Neural progenitor cell (in vitro differentiated cells): Measurements from ENCODE around the gene MACROD2. TPM values are rescaled to one million over a fixed set of nuclear protein-coding genes. Genes with fewer than 3 reads are reported as not detected.

Experiments
- DNase-seq: peaks from one replicate; pipeline ENCODE4 v3.0.0-alpha.2; 2016; ENCODE audit warnings: low spot score
- H2AFZ ChIP-seq: fragments of 200-600 bp; sonication (generic); replicated peaks from 2 replicates; pipeline ENCODE4 v1.6.1; 2016; ENCODE audit warnings: antibody characterized with exemption
- H3F3A ChIP-seq: fragments of 200-600 bp; sonication (generic); 2 replicates; pipeline ENCODE4 v1.6.1; 2016; ENCODE audit warnings: antibody characterized with exemption, low read depth
- H3K27ac ChIP-seq: fragments of 200-600 bp; sonication (generic); 2 replicates; pipeline ENCODE4 v1.5.1; 2016; ENCODE audit warnings: mild to moderate bottlenecking
- H3K27me3 ChIP-seq: fragments of 200-600 bp; sonication (generic); 2 replicates; pipeline ENCODE4 v1.6.1; 2016; ENCODE audit warnings: mild to moderate bottlenecking, moderate library complexity
- H3K36me3 ChIP-seq: fragments of 200-600 bp; sonication (generic); 2 replicates; pipeline ENCODE4 v1.5.1; 2016
- H3K4me1 ChIP-seq: fragments of 200-600 bp; sonication (generic); 2 replicates; pipeline ENCODE4 v1.6.1; 2016; ENCODE audit warnings: mixed run types
- H3K4me2 ChIP-seq: fragments of 200-600 bp; sonication (generic); 2 replicates; pipeline ENCODE4 v1.6.1; 2016
- H3K4me3 ChIP-seq: fragments of 200-600 bp; sonication (generic); 2 replicates; pipeline ENCODE4 v1.5.1; 2016
- H3K79me2 ChIP-seq: fragments of 200-600 bp; sonication (generic); 2 replicates; pipeline ENCODE4 v1.6.1; 2016; ENCODE audit warnings: low read depth
- H3K9ac ChIP-seq: fragments of 200-600 bp; sonication (generic); 2 replicates; pipeline ENCODE4 v1.6.1; 2016
- H3K9me3 ChIP-seq: fragments of 200-600 bp; sonication (generic); 2 replicates; pipeline ENCODE4 v1.5.1; 2016; ENCODE audit warnings: low read depth
- H4K20me1 ChIP-seq: fragments of 200-600 bp; sonication (generic); 2 replicates; pipeline ENCODE4 v1.6.1; 2016; ENCODE audit warnings: low read depth
- H3K27ac Mint-ChIP-seq: 3 replicates; pipeline ENCODE4 v1.8.0; 2021; ENCODE audit warnings: mixed read lengths
- H3K27me3 Mint-ChIP-seq: 2 replicates; pipeline ENCODE4 v1.8.0; 2022; ENCODE audit warnings: low read depth, mild to moderate bottlenecking, inconsistent platforms, moderate library complexity, mixed read lengths; ENCODE audit not compliant: insufficient read depth
- H3K36me3 Mint-ChIP-seq: 3 replicates; pipeline ENCODE4 v1.8.0; 2021; ENCODE audit warnings: mixed read lengths
- H3K4me1 Mint-ChIP-seq: 3 replicates; pipeline ENCODE4 v1.8.0; 2021; ENCODE audit warnings: mixed read lengths
- H3K4me3 Mint-ChIP-seq: 3 replicates; pipeline ENCODE4 v1.8.0; 2021; ENCODE audit warnings: mild to moderate bottlenecking, moderate library complexity, mixed read lengths
- H3K9me3 Mint-ChIP-seq: 3 replicates; pipeline ENCODE4 v1.8.0; 2020; ENCODE audit warnings: mixed read lengths
- EZH2 ChIP-seq: fragments of 200-600 bp; sonication (generic); IDR thresholded peaks from 2 replicates; pipeline ENCODE4 v1.6.1; 2017; ENCODE audit warnings: antibody characterized with exemption, mild to moderate bottlenecking, moderate library complexity
- EZH2phosphoT487 ChIP-seq: fragments of 200-600 bp; sonication (generic); IDR thresholded peaks from 2 replicates; pipeline ENCODE4 v1.6.1; 2017; ENCODE audit warnings: antibody characterized with exemption
- total RNA-seq: library from RNA; depleted of rRNA; stranded (reverse); fragments of >200 nt; gene quantifications from 2 replicates; pipeline ENCODE4 v1.2.3, GENCODE V29; 2015; ENCODE audit warnings: low replicate concordance
- TF ChIP-seq, protein P1 (sequence below): fragments of 200-600 bp; sonication (generic); IDR thresholded peaks from 2 replicates; pipeline ENCODE4 v1.5.1; 2017; ENCODE audit warnings: antibody characterized with exemption, mild to moderate bottlenecking

Gene MACROD2
- total RNA-seq, 1 donor from 2014 or later, result 11.9 TPM

GRCh38 chr20:14319704-14320103 is 324.4 kb downstream of the MACROD2 start:
- peaks cover 3% of the 10 kb centered on the region for H3K4me1 ChIP-seq
- Mint-ChIP-seq H3K9me3 (peaks cover 3% of the 10 kb centered on the region), H3K36me3 (peaks cover 9% of the 10 kb centered on the region)

DNA sequence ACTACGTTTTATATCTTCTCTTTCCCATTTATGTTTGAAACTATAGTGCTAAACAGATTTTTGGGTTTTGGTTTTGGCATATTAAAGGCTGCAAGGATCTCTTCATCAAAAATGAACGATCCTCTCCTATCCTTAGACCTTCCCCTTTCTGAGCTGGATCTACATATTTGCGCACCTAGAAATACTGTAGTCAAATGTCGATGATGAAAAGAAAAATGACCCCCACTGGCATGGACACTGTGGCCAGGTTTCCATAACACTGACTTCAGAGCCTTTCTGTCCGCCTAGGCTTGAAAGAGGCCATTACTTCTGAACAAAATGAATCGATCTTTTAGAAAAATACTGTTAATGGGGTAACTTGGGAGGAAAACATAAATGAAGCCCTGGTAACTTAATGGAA is 336.3 kb downstream of the MACROD2 start:
- H3K4me1 ChIP-seq, result peaks cover 55% of the 10 kb centered on the region
- H3K27me3 Mint-ChIP-seq, result no peaks in the 10 kb centered on the region
- peaks cover under 1% of the 10 kb centered on the region for H3F3A ChIP-seq
- TF ChIP-seq EZH2 (no peak), EZH2phosphoT487 (no peak)
- TF ChIP-seq, protein P1, sequence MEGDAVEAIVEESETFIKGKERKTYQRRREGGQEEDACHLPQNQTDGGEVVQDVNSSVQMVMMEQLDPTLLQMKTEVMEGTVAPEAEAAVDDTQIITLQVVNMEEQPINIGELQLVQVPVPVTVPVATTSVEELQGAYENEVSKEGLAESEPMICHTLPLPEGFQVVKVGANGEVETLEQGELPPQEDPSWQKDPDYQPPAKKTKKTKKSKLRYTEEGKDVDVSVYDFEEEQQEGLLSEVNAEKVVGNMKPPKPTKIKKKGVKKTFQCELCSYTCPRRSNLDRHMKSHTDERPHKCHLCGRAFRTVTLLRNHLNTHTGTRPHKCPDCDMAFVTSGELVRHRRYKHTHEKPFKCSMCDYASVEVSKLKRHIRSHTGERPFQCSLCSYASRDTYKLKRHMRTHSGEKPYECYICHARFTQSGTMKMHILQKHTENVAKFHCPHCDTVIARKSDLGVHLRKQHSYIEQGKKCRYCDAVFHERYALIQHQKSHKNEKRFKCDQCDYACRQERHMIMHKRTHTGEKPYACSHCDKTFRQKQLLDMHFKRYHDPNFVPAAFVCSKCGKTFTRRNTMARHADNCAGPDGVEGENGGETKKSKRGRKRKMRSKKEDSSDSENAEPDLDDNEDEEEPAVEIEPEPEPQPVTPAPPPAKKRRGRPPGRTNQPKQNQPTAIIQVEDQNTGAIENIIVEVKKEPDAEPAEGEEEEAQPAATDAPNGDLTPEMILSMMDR, result no peak
- no peaks in the 10 kb centered on the region for H4K20me1 ChIP-seq
- peak overlapping the region; percentile 68 for H3K4me3 Mint-ChIP-seq
- peak overlapping the region; percentile 90 for H3K4me2 ChIP-seq
- H3K36me3 ChIP-seq, result peaks cover 12% of the 10 kb centered on the region
- no peaks in the 10 kb centered on the region for H3K27me3 ChIP-seq
- H3K9me3 Mint-ChIP-seq, result peaks cover 37% of the 10 kb centered on the region
- H3K4me1 Mint-ChIP-seq, result peaks cover 17% of the 10 kb centered on the region
- peak overlapping the region; percentile 67 for H3K4me3 ChIP-seq
- peaks cover 48% of the 10 kb centered on the region for H3K36me3 Mint-ChIP-seq
- peak overlapping the region; percentile 1 for H2AFZ ChIP-seq
- H3K79me2 ChIP-seq, result peaks cover 100% of the 10 kb centered on the region
- no peaks in the 10 kb centered on the region for H3K9me3 ChIP-seq
- DNase-seq, result no peak
- no peak overlapping the region for H3K27ac Mint-ChIP-seq
- H3K27ac ChIP-seq, result peak overlapping the region; percentile 34
- no peak overlapping the region for H3K9ac ChIP-seq

More at GRCh38 chr20:14319704-14320103, 324.4 kb downstream of the MACROD2 start:
- H3K9me3 ChIP-seq, result no peaks in the 10 kb centered on the region
- no peak overlapping the region for H3K4me3 ChIP-seq
- no peak overlapping the region for H3K9ac ChIP-seq
- H2AFZ ChIP-seq, result no peak overlapping the region
- no peak overlapping the region for H3K4me3 Mint-ChIP-seq
- no peaks in the 10 kb centered on the region for H3K27me3 Mint-ChIP-seq
- no peak overlapping the region for H3K27ac Mint-ChIP-seq
- no peaks in the 10 kb centered on the region for H4K20me1 ChIP-seq
- TF ChIP-seq EZH2, result no peak
- TF ChIP-seq EZH2phosphoT487, result no peak
- TF ChIP-seq, protein P1, result no peak
- DNase-seq, result no peak
- peaks cover 3% of the 10 kb centered on the region for H3F3A ChIP-seq
- H3K36me3 ChIP-seq, result no peaks in the 10 kb centered on the region
- no peaks in the 10 kb centered on the region for H3K79me2 ChIP-seq
- no peak overlapping the region for H3K27ac ChIP-seq
- no peaks in the 10 kb centered on the region for H3K27me3 ChIP-seq
- peaks cover 17% of the 10 kb centered on the region for H3K4me1 Mint-ChIP-seq
- H3K4me2 ChIP-seq, result no peak overlapping the region

GRCh38 chr20:14332866-14333265 is 337.6 kb downstream of the MACROD2 start:
- peak overlapping the region; percentile 40 for H3K27ac Mint-ChIP-seq
- peaks cover 39% of the 10 kb centered on the region for H3K36me3 Mint-ChIP-seq
- Histone ChIP-seq H3K79me2 (peaks cover 96% of the 10 kb centered on the region), H4K20me1 (no peaks in the 10 kb centered on the region), H3K9ac (no peak overlapping the region), H3K9me3 (no peaks in the 10 kb centered on the region), H3K36me3 (peaks cover 4% of the 10 kb centered on the region), H3K27ac (peak overlapping the region; percentile 34), H3K27me3 (no peaks in the 10 kb centered on the region), H3K4me2 (peak overlapping the region; percentile 90), H3K4me1 (peaks cover 55% of the 10 kb centered on the region), H3K4me3 (peak overlapping the region; percentile 67), H3F3A (peaks cover 9% of the 10 kb centered on the region), H2AFZ (no peak overlapping the region)
- no peaks in the 10 kb centered on the region for H3K27me3 Mint-ChIP-seq
- peaks cover 29% of the 10 kb centered on the region for H3K9me3 Mint-ChIP-seq
- peaks cover 17% of the 10 kb centered on the region for H3K4me1 Mint-ChIP-seq
- peak overlapping the region; percentile 91 for H3K4me3 Mint-ChIP-seq
- peak; percentile 41 for DNase-seq
- TF ChIP-seq EZH2phosphoT487, result no peak
- TF ChIP-seq, protein P1, result no peak
- no peak for TF ChIP-seq EZH2
